WTC11 (cell line): ENCODE measurements around the gene ITGB3. TPM values are rescaled to one million over a fixed set of nuclear protein-coding genes. Genes with fewer than 3 reads are reported as not detected.

ENCODE experiments used
- ATAC-seq: fragments of 200-7000 bp; cut with Tn5 transposase; 2 replicates; pipeline ENCODE4 v1.10.0; 2021; ENCODE audit warnings: mild to moderate bottlenecking, moderate library complexity
- CTCF ChIA-PET: fragments of 300-600 bp; sonication (Branson Sonifier 250); formaldehyde crosslinking; loops from one replicate; lab custom pipeline; 2021; ENCODE audit warnings: antibody characterized with exemption; lab: Charles Lee
- POLR2A ChIA-PET: fragments of 350-600 bp; sonication (Branson Sonifier 250); formaldehyde crosslinking; loops from one replicate; lab custom pipeline; 2021; ENCODE audit warnings: antibody characterized with exemption; lab: Charles Lee
- DNase-seq: peaks from one replicate; pipeline ENCODE4 v3.0.0; 2021; ENCODE audit warnings: low spot score
- H3K27ac Mint-ChIP-seq: 2 replicates; pipeline ENCODE4 v1.8.0; 2021; ENCODE audit warnings: mixed read lengths
- H3K27me3 Mint-ChIP-seq: 2 replicates; pipeline ENCODE4 v1.8.0; 2021; ENCODE audit warnings: low read depth, mild to moderate bottlenecking, moderate library complexity, mixed read lengths
- H3K36me3 Mint-ChIP-seq: 2 replicates; pipeline ENCODE4 v1.8.0; 2021; ENCODE audit warnings: mixed read lengths
- H3K4me1 Mint-ChIP-seq: 2 replicates; pipeline ENCODE4 v1.8.0; 2022; ENCODE audit warnings: mixed read lengths
- H3K4me3 Mint-ChIP-seq: 2 replicates; pipeline ENCODE4 v1.8.0; 2021; ENCODE audit warnings: mild to moderate bottlenecking, moderate library complexity, mixed read lengths
- H3K9me3 Mint-ChIP-seq: 2 replicates; pipeline ENCODE4 v1.8.0; 2021; ENCODE audit warnings: mixed read lengths
- FOXP1 ChIP-seq: sonication (generic); formaldehyde crosslinking; IDR thresholded peaks from 2 replicates; pipeline ENCODE4 v1.8.0; 2022; ENCODE audit warnings: missing genetic modification reagents, mild to moderate bottlenecking, moderate library complexity, borderline replicate concordance
- HMGA2 ChIP-seq: fragments of 250-450 bp; sonication (Bioruptor Pico); IDR thresholded peaks from 2 replicates; pipeline ENCODE4 v1.4.0; 2021; ENCODE audit warnings: mild to moderate bottlenecking, moderate library complexity
- JUN ChIP-seq: sonication (generic); formaldehyde crosslinking; IDR thresholded peaks from 2 replicates; pipeline ENCODE4 v1.8.0; 2023; ENCODE audit warnings: mild to moderate bottlenecking, missing genetic modification reagents
- KAT7 ChIP-seq: sonication (generic); formaldehyde crosslinking; IDR thresholded peaks from 2 replicates; pipeline ENCODE4 v1.8.1; 2023; ENCODE audit warnings: missing genetic modification reagents, mild to moderate bottlenecking, borderline replicate concordance
- MYBL2 ChIP-seq: sonication (generic); formaldehyde crosslinking; IDR thresholded peaks from 2 replicates; pipeline ENCODE4 v1.8.1; 2023; ENCODE audit warnings: mild to moderate bottlenecking, moderate library complexity, missing genetic modification reagents
- SOX15 ChIP-seq: fragments of 250-450 bp; sonication (Bioruptor Pico); IDR thresholded peaks from 2 replicates; pipeline ENCODE4 v1.9.0; 2021; ENCODE audit warnings: mild to moderate bottlenecking
- TEAD4 ChIP-seq: sonication (generic); formaldehyde crosslinking; IDR thresholded peaks from 2 replicates; pipeline ENCODE4 v1.8.0; 2022; ENCODE audit warnings: mild to moderate bottlenecking, missing genetic modification reagents
- ZNF219 ChIP-seq: sonication (generic); formaldehyde crosslinking; IDR thresholded peaks from 2 replicates; pipeline ENCODE4 v1.8.0; 2023; ENCODE audit warnings: missing genetic modification reagents, mild to moderate bottlenecking, borderline replicate concordance
- ZNF232 ChIP-seq: sonication (generic); formaldehyde crosslinking; IDR thresholded peaks from 2 replicates; pipeline ENCODE4 v1.8.0; 2022; ENCODE audit warnings: mild to moderate bottlenecking, missing genetic modification reagents
- ZNF263 ChIP-seq: sonication (generic); formaldehyde crosslinking; IDR thresholded peaks from 2 replicates; pipeline ENCODE4 v1.8.1; 2022; ENCODE audit warnings: low read depth, mild to moderate bottlenecking, moderate library complexity, missing genetic modification reagents
- ZNF396 ChIP-seq: fragments of 250-450 bp; sonication (Bioruptor Pico); IDR thresholded peaks from 2 replicates; pipeline ENCODE4 v1.8.0; 2021; ENCODE audit warnings: mild to moderate bottlenecking, moderate library complexity, borderline replicate concordance
- ZNF416 ChIP-seq: fragments of 250-450 bp; sonication (Bioruptor Pico); IDR thresholded peaks from 2 replicates; pipeline ENCODE4 v1.9.0; 2021; ENCODE audit warnings: mild to moderate bottlenecking, inconsistent platforms
- total RNA-seq: library from RNA; stranded (reverse); gene quantifications from 3 replicates; pipeline ENCODE4 v1.2.3, GENCODE V29; 2021
- TF ChIP-seq, protein P1 (sequence below): fragments of 250-450 bp; sonication (Bioruptor Pico); IDR thresholded peaks from 2 replicates; pipeline ENCODE4 v1.8.0; 2021; ENCODE audit warnings: mild to moderate bottlenecking
- TF ChIP-seq, protein P2 (sequence below): sonication (generic); formaldehyde crosslinking; IDR thresholded peaks from 2 replicates; pipeline ENCODE4 v1.8.1; 2023; ENCODE audit warnings: mild to moderate bottlenecking, missing genetic modification reagents, moderate library complexity
- TF ChIP-seq, protein P3 (sequence below): sonication (generic); formaldehyde crosslinking; IDR thresholded peaks from 2 replicates; pipeline ENCODE4 v1.8.1; 2022; ENCODE audit warnings: missing genetic modification reagents, borderline replicate concordance
- TF ChIP-seq, protein P4 (sequence below): sonication (generic); formaldehyde crosslinking; IDR thresholded peaks from 2 replicates; pipeline ENCODE4 v1.8.1; 2023; ENCODE audit warnings: mild to moderate bottlenecking, missing genetic modification reagents, borderline replicate concordance
- TF ChIP-seq, protein P5 (sequence below): sonication (generic); formaldehyde crosslinking; IDR thresholded peaks from 2 replicates; pipeline ENCODE4 v1.8.1; 2022; ENCODE audit warnings: low read depth, mild to moderate bottlenecking, moderate library complexity, missing genetic modification reagents, borderline replicate concordance
- TF ChIP-seq, protein P6 (sequence below): fragments of 250-450 bp; sonication (Bioruptor Pico); IDR thresholded peaks from 2 replicates; pipeline ENCODE4 v1.9.0; 2021; ENCODE audit warnings: mild to moderate bottlenecking
- TF ChIP-seq, protein P7 (sequence below): fragments of 250-450 bp; sonication (Bioruptor Pico); IDR thresholded peaks from 2 replicates; pipeline ENCODE4 v1.9.0; 2021; ENCODE audit warnings: mild to moderate bottlenecking, borderline replicate concordance

ITGB3 gene
- total RNA-seq, 1 experiment from 2014 or later, result 0.04 TPM

DNA sequence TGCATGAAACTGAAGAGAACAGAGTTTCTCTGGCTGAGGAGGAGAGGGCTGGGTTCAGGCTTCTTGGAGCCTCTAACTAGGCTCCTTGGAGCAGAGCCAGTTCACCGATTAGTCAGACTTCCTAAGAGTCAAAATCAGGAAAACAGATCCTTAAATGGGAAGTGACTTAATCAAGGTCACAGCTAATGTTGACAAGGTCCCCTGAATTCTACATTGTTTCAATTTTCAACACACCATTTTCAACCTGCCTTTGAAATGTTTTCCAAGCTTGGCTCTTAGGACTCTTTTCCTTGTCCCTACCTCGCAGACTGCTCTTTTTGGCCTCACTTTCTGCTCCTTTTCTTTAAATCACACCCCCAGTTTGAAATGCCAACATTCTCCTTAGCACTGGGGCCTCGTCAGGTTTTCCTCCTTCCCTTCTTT, 28.2 kb upstream of the ITGB3 start:
- Mint-ChIP-seq H3K36me3 (peaks cover 13% of the 10 kb centered on the region), H3K4me3 (no peak overlapping the region), H3K9me3 (peaks cover 19% of the 10 kb centered on the region), H3K27ac (no peak overlapping the region), H3K27me3 (peaks cover 51% of the 10 kb centered on the region), H3K4me1 (peaks cover 20% of the 10 kb centered on the region)
- no peak for DNase-seq
- TF ChIP-seq, protein P1, sequence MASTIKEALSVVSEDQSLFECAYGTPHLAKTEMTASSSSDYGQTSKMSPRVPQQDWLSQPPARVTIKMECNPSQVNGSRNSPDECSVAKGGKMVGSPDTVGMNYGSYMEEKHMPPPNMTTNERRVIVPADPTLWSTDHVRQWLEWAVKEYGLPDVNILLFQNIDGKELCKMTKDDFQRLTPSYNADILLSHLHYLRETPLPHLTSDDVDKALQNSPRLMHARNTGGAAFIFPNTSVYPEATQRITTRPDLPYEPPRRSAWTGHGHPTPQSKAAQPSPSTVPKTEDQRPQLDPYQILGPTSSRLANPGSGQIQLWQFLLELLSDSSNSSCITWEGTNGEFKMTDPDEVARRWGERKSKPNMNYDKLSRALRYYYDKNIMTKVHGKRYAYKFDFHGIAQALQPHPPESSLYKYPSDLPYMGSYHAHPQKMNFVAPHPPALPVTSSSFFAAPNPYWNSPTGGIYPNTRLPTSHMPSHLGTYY, result no peak
- TF ChIP-seq, protein P2, sequence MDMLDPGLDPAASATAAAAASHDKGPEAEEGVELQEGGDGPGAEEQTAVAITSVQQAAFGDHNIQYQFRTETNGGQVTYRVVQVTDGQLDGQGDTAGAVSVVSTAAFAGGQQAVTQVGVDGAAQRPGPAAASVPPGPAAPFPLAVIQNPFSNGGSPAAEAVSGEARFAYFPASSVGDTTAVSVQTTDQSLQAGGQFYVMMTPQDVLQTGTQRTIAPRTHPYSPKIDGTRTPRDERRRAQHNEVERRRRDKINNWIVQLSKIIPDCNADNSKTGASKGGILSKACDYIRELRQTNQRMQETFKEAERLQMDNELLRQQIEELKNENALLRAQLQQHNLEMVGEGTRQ (CRISPR knock-in tag), result no peak
- TF ChIP-seq FOXP1 (CRISPR knock-in tag), result no peak
- TF ChIP-seq, protein P3, sequence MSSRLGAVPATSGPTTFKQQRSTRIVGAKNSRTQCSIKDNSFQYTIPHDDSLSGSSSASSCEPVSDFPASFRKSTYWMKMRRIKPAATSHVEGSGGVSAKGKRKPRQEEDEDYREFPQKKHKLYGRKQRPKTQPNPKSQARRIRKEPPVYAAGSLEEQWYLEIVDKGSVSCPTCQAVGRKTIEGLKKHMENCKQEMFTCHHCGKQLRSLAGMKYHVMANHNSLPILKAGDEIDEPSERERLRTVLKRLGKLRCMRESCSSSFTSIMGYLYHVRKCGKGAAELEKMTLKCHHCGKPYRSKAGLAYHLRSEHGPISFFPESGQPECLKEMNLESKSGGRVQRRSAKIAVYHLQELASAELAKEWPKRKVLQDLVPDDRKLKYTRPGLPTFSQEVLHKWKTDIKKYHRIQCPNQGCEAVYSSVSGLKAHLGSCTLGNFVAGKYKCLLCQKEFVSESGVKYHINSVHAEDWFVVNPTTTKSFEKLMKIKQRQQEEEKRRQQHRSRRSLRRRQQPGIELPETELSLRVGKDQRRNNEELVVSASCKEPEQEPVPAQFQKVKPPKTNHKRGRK (CRISPR knock-in tag), result no peak
- no peak for TF ChIP-seq ZNF219
- no peak for TF ChIP-seq ZNF232 (CRISPR knock-in tag)
- ChIA-PET CTCF (no interaction called here), POLR2A (no interaction called here)
- ATAC-seq, result no peak

DNA sequence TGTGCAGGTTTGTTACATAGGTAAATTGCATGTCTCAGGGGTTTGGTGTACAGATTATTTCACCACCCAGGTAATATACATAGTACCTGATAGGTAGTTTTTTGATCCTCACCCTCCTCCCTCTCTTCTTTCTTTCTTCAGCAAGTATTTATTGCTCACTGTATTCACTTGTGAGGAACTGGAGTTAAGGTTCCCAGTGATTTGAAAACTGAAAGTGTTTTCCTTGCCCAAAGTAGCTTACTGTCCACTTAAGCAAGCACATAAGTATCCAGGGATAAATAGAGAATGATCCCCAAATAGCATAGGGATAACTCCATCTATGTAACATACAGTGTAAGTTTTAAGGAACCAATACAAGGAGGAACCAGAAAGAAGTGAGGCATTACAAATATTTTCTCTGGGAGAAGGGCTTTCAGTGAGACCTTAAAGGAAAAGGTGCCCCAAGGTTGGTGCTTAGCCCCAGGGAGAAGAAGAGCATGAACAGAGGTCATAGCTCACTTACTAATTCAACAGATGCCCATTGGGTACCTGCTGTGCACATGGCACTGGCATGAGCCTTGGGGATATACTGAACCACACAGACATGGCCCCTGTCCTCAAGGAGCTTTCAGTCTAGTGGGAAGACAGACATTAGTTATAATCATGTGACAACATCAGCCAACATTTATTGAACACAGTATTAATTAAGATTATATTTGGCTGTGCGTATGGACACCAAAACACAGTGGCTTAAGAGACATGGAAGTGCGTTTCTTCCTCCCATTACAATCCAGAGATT, 27.5 kb upstream of the ITGB3 start:
- no peak for ATAC-seq
- DNase-seq, result no peak
- peaks cover 18% of the 10 kb centered on the region for H3K4me1 Mint-ChIP-seq
- H3K27ac Mint-ChIP-seq, result no peak overlapping the region
- peaks cover 13% of the 10 kb centered on the region for H3K36me3 Mint-ChIP-seq
- POLR2A ChIA-PET, result no interaction called here
- H3K27me3 Mint-ChIP-seq, result peaks cover 53% of the 10 kb centered on the region
- TF ChIP-seq SOX15, result no peak
- no peak for TF ChIP-seq ZNF219
- no peak for TF ChIP-seq MYBL2 (CRISPR knock-in tag)
- TF ChIP-seq, protein P4, sequence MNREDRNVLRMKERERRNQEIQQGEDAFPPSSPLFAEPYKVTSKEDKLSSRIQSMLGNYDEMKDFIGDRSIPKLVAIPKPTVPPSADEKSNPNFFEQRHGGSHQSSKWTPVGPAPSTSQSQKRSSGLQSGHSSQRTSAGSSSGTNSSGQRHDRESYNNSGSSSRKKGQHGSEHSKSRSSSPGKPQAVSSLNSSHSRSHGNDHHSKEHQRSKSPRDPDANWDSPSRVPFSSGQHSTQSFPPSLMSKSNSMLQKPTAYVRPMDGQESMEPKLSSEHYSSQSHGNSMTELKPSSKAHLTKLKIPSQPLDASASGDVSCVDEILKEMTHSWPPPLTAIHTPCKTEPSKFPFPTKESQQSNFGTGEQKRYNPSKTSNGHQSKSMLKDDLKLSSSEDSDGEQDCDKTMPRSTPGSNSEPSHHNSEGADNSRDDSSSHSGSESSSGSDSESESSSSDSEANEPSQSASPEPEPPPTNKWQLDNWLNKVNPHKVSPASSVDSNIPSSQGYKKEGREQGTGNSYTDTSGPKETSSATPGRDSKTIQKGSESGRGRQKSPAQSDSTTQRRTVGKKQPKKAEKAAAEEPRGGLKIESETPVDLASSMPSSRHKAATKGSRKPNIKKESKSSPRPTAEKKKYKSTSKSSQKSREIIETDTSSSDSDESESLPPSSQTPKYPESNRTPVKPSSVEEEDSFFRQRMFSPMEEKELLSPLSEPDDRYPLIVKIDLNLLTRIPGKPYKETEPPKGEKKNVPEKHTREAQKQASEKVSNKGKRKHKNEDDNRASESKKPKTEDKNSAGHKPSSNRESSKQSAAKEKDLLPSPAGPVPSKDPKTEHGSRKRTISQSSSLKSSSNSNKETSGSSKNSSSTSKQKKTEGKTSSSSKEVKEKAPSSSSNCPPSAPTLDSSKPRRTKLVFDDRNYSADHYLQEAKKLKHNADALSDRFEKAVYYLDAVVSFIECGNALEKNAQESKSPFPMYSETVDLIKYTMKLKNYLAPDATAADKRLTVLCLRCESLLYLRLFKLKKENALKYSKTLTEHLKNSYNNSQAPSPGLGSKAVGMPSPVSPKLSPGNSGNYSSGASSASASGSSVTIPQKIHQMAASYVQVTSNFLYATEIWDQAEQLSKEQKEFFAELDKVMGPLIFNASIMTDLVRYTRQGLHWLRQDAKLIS, result no peak
- TF ChIP-seq ZNF396, result no peak
- no peak for TF ChIP-seq TEAD4 (CRISPR knock-in tag)
- TF ChIP-seq KAT7, result no peak
- TF ChIP-seq, protein P5, sequence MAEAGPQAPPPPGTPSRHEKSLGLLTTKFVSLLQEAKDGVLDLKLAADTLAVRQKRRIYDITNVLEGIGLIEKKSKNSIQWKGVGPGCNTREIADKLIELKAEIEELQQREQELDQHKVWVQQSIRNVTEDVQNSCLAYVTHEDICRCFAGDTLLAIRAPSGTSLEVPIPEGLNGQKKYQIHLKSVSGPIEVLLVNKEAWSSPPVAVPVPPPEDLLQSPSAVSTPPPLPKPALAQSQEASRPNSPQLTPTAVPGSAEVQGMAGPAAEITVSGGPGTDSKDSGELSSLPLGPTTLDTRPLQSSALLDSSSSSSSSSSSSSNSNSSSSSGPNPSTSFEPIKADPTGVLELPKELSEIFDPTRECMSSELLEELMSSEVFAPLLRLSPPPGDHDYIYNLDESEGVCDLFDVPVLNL (CRISPR knock-in tag), result no peak
- TF ChIP-seq ZNF416 (CRISPR knock-in tag), result no peak
- TF ChIP-seq JUN (CRISPR knock-in tag), result no peak
- no peak for TF ChIP-seq HMGA2 (CRISPR knock-in tag)
- no peak for TF ChIP-seq ZNF232 (CRISPR knock-in tag)
- TF ChIP-seq, protein P6, sequence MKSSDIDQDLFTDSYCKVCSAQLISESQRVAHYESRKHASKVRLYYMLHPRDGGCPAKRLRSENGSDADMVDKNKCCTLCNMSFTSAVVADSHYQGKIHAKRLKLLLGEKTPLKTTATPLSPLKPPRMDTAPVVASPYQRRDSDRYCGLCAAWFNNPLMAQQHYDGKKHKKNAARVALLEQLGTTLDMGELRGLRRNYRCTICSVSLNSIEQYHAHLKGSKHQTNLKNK (CRISPR knock-in tag), result no peak
- no peak for TF ChIP-seq ZNF263 (CRISPR knock-in tag)
- TF ChIP-seq, protein P7, sequence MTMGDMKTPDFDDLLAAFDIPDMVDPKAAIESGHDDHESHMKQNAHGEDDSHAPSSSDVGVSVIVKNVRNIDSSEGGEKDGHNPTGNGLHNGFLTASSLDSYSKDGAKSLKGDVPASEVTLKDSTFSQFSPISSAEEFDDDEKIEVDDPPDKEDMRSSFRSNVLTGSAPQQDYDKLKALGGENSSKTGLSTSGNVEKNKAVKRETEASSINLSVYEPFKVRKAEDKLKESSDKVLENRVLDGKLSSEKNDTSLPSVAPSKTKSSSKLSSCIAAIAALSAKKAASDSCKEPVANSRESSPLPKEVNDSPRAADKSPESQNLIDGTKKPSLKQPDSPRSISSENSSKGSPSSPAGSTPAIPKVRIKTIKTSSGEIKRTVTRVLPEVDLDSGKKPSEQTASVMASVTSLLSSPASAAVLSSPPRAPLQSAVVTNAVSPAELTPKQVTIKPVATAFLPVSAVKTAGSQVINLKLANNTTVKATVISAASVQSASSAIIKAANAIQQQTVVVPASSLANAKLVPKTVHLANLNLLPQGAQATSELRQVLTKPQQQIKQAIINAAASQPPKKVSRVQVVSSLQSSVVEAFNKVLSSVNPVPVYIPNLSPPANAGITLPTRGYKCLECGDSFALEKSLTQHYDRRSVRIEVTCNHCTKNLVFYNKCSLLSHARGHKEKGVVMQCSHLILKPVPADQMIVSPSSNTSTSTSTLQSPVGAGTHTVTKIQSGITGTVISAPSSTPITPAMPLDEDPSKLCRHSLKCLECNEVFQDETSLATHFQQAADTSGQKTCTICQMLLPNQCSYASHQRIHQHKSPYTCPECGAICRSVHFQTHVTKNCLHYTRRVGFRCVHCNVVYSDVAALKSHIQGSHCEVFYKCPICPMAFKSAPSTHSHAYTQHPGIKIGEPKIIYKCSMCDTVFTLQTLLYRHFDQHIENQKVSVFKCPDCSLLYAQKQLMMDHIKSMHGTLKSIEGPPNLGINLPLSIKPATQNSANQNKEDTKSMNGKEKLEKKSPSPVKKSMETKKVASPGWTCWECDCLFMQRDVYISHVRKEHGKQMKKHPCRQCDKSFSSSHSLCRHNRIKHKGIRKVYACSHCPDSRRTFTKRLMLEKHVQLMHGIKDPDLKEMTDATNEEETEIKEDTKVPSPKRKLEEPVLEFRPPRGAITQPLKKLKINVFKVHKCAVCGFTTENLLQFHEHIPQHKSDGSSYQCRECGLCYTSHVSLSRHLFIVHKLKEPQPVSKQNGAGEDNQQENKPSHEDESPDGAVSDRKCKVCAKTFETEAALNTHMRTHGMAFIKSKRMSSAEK (CRISPR knock-in tag), result no peak
- H3K4me3 Mint-ChIP-seq, result no peak overlapping the region
- CTCF ChIA-PET, result no interaction called here
- peaks cover 19% of the 10 kb centered on the region for H3K9me3 Mint-ChIP-seq
